Activated CD8-positive, alpha-beta T cell treated with anti-CD3 and anti-CD28 coated beads for 36 hours (primary cell): ENCODE results near the gene UPK1B. TPM values are rescaled to one million over a fixed set of nuclear protein-coding genes. Genes with fewer than 3 reads are reported as not detected.

Experiments
- ATAC-seq: fragments of 200-7000 bp; cut with Tn5 transposase; one replicate; pipeline ENCODE4 v1.10.0; 2021; ENCODE audit warnings: mild to moderate bottlenecking, moderate library complexity
- CTCF ChIA-PET: fragments of 350-600 bp; sonication (Branson Sonifier 250); formaldehyde crosslinking; loops from one replicate; lab custom pipeline; 2021; ENCODE audit warnings: antibody characterized with exemption; lab: Charles Lee
- POLR2A ChIA-PET: fragments of 350-600 bp; sonication (Branson Sonifier 250); formaldehyde crosslinking; loops from one replicate; lab custom pipeline; 2021; ENCODE audit warnings: antibody characterized with exemption; lab: Charles Lee
- DNase-seq: peaks from one replicate; pipeline ENCODE4 v3.0.0-alpha.2; 2020
- H3K27ac Mint-ChIP-seq: one replicate; pipeline ENCODE4 v1.8.0; 2021; ENCODE audit warnings: mild to moderate bottlenecking, mixed read lengths
- H3K27me3 Mint-ChIP-seq: one replicate; pipeline ENCODE4 v1.8.0; 2021; ENCODE audit warnings: mixed read lengths
- H3K36me3 Mint-ChIP-seq: one replicate; pipeline ENCODE4 v1.8.0; 2021; ENCODE audit warnings: low read depth, mixed read lengths
- H3K4me1 Mint-ChIP-seq: one replicate; pipeline ENCODE4 v1.8.0; 2021; ENCODE audit warnings: low read depth, mixed read lengths
- H3K4me3 Mint-ChIP-seq: one replicate; pipeline ENCODE4 v1.8.0; 2021; ENCODE audit warnings: mild to moderate bottlenecking, moderate library complexity, mixed read lengths
- H3K9me3 Mint-ChIP-seq: one replicate; pipeline ENCODE4 v1.8.0; 2021; ENCODE audit warnings: mixed read lengths
- intact Hi-C: fragments of 100-400 bp; cut with micrococcal nuclease; formaldehyde crosslinking; loops from one replicate; pipeline ENCODE4 v1.10.0; 2022
- total RNA-seq, 2 experiments: library from RNA; stranded (reverse); gene quantifications; one replicate each; pipeline ENCODE4 v1.2.3, GENCODE V29; 2021
- TF ChIP-seq, protein P1 (sequence below): fragments of 200-600 bp; IDR thresholded peaks from one replicate; pipeline ENCODE4 v1.8.0; 2022; ENCODE audit warnings: antibody characterized with exemption, mild to moderate bottlenecking

UPK1B gene
- total RNA-seq, 2 experiments from 2014 or later = not detected

DNA sequence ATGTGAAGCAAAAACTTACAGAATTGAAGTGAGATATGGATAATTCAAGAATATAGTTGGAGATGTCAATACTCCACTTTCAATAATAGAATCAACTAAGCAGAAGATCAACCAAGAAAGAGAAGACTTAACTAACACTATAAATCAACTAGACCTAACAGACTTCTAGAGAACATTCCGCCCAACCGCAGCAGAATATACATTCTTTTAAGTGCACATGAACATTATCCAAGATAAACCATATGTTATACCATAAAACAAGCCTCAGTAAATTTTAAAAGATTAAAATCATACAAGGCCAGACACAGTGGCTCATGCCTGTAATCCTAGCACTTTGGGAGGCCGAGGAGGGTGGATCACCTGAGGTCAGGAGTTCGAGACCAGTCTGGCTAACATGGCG is 32.9 kb upstream of the UPK1B start:
- Mint-ChIP-seq H3K27ac (no peak overlapping the region), H3K27me3 (no peaks in the 10 kb centered on the region), H3K4me3 (no peak overlapping the region), H3K4me1 (no peaks in the 10 kb centered on the region), H3K9me3 (no peaks in the 10 kb centered on the region), H3K36me3 (no peaks in the 10 kb centered on the region)
- DNase-seq (no peak), ATAC-seq (no peak)
- POLR2A ChIA-PET = no interaction called here
- intact Hi-C loops = no loop called here
- CTCF ChIA-PET = no interaction called here
- TF ChIP-seq, protein P1, sequence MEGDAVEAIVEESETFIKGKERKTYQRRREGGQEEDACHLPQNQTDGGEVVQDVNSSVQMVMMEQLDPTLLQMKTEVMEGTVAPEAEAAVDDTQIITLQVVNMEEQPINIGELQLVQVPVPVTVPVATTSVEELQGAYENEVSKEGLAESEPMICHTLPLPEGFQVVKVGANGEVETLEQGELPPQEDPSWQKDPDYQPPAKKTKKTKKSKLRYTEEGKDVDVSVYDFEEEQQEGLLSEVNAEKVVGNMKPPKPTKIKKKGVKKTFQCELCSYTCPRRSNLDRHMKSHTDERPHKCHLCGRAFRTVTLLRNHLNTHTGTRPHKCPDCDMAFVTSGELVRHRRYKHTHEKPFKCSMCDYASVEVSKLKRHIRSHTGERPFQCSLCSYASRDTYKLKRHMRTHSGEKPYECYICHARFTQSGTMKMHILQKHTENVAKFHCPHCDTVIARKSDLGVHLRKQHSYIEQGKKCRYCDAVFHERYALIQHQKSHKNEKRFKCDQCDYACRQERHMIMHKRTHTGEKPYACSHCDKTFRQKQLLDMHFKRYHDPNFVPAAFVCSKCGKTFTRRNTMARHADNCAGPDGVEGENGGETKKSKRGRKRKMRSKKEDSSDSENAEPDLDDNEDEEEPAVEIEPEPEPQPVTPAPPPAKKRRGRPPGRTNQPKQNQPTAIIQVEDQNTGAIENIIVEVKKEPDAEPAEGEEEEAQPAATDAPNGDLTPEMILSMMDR = no peak

DNA sequence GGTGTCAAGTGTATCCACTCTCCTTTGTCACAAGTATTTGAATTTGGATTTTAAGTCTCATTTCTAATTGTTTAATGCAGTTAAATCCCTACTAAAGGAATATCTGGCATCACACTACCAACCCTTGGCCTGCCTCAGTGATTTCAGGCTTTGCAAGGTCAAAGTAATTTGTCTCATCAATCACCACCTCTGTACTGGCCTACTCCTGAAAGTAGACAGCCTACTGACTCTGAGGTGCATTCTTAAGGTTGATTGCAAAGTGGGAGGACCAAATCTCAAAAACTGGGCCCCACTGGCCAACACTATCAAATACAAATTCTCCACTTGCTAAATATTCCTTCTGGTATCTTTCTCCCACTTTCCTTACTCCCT is 28.3 kb upstream of the UPK1B start:
- intact Hi-C loops = loop anchor here (1.0 kb wide), 1 partner anchor 96 kb away; no protein-coding TSS in a partner anchor
- H3K36me3 Mint-ChIP-seq = no peaks in the 10 kb centered on the region
- no peak overlapping the region for H3K4me3 Mint-ChIP-seq

DNA sequence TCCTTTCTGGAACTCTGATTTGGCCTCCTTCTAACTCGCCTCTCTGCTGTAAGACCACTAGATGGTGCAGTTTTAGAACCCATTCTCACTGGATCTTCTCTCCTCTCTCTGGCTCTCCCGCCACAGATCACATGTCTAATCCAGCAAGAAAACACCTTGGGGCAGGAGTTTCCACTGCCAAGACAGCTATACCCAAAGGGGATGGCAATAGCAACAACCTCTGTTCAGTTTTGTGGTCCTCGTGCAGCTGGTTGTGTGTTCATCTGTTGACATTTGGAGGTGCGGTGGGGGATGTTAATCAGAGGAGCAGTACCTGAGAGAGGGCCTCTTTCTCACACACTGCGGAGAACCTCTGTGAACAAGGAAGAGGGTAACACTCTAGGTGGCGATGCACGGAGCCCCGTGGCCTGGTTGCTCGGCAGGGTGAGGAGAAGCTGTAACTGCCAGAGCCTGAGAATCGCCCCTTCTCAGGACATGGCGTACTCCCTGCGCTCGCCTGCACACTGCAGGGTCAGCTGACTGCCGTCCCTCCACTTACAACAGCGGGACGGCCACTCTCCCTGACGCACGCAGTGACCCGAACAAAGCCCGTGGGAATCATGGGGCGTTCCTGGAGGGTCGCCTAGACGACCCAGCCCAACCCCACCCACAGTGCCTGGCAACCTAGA is 27.8 kb upstream of the UPK1B start, which contains the start of gene TEX55:
Gene TEX55, plus strand, starts transcription at position 666 of the 668 bp plus-strand sequence. CDS start 25 bp downstream, outside the sequence.
- peak; percentile 12 for DNase-seq
- Mint-ChIP-seq H3K27me3 (no peaks in the 10 kb centered on the region), H3K36me3 (no peaks in the 10 kb centered on the region), H3K27ac (no peak within 1 kb of the TSS), H3K4me3 (no peak within 1 kb of the TSS), H3K4me1 (peaks cover 3% of the 10 kb centered on the region), H3K9me3 (no peaks in the 10 kb centered on the region)
- intact Hi-C loops = loop anchor here (1.0 kb wide), 1 partner anchor 96 kb away; no protein-coding TSS in a partner anchor
- ChIA-PET CTCF (interaction anchor here (0.9 to 6.5 kb wide), 8 partner anchors 8 to 535 kb away, joined by 3 to 61 read pairs (median 4); partner anchors contain the start of gene B4GALT4), POLR2A (interaction anchor here (1.7 kb wide), 1 partner anchor 96 kb away, joined by 6 read pairs; no protein-coding TSS in a partner anchor)
- TF ChIP-seq, protein P1 = peak; percentile 69
- peak; percentile 75 for ATAC-seq

More for the DNA sequence above, 28.3 kb upstream of the UPK1B start:
- ATAC-seq (peak; percentile 20), DNase-seq (no peak)
- Mint-ChIP-seq H3K27me3 (no peaks in the 10 kb centered on the region), H3K9me3 (no peaks in the 10 kb centered on the region), H3K4me1 (peaks cover 3% of the 10 kb centered on the region), H3K27ac (no peak overlapping the region)
- CTCF ChIA-PET = interaction anchor here (0.8 to 6.5 kb wide), 4 partner anchors 9 to 536 kb away, joined by 3 to 61 read pairs (median 4); partner anchors contain the start of gene B4GALT4
- POLR2A ChIA-PET = interaction anchor here (1.7 kb wide), 1 partner anchor 96 kb away, joined by 6 read pairs; no protein-coding TSS in a partner anchor
- TF ChIP-seq, protein P1 = no peak

DNA sequence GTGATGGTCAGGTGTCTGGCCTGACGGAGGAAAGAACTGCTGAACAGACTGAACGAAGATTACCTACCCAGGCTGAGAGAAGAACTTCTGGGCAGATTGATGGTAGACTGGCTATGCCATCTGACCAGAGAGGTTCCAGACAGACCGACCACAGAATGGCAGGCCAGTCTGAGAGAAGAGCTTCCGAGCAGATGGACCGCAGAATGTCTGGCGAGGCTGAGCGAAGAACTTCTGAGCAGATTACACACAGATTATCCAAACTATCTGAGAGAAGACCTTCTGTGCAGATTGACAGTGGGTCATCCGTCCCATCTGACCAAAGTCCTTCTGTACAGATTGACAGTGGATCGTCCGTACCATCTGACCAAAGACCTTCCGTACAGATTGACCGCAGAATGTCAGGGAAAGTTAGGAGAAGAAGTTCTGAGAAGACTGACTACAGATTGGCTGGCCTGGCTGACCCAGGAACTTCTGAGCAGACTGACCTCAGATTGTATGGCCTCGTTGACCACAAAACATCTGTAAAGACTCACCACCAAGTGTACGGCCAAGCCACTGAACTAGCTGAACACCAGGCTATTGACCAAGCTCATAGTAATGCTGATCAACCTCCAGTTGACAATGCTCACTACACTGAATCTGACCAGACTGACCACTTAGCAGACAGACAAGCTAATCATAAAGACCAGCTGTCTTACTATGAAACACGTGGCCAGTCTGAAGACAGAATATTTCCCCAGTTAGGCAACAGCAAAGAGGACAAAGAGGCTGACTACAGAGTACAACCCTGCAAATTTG is 26.6 kb upstream of the UPK1B start:
- peaks cover 3% of the 10 kb centered on the region for H3K4me1 Mint-ChIP-seq
- intact Hi-C loops = no loop called here
- no peak for DNase-seq
- H3K9me3 Mint-ChIP-seq = no peaks in the 10 kb centered on the region
- H3K4me3 Mint-ChIP-seq = no peak overlapping the region
- H3K27ac Mint-ChIP-seq = no peak overlapping the region
- ATAC-seq = no peak
- H3K27me3 Mint-ChIP-seq = no peaks in the 10 kb centered on the region
- H3K36me3 Mint-ChIP-seq = no peaks in the 10 kb centered on the region
- CTCF ChIA-PET = interaction anchor here (1.3 to 6.5 kb wide), 4 partner anchors 9 to 206 kb away, joined by 4 to 61 read pairs (median 6); partner anchors contain the start of gene B4GALT4
- POLR2A ChIA-PET = no interaction called here
- TF ChIP-seq, protein P1 = no peak
